Measurements from ENCODE around the gene SCP2D1.

SCP2D1 gene

GRCh38 chr20:18815194-18815942 lies 1.8 kb downstream of the SCP2D1 start:
- DNase-seq (ENCODE audit: low read depth), result no peak

GRCh38 chr20:18822832-18823231 lies 9.2 kb downstream of the SCP2D1 start:
- DNase-seq (ENCODE audit: low read depth), result no peak

GRCh38 chr20:18831830-18832499 lies 18.4 kb downstream of the SCP2D1 start:
- no peak for DNase-seq (ENCODE audit: low read depth)

GRCh38 chr20:18832546-18833200 lies 19.1 kb downstream of the SCP2D1 start:
- DNase-seq (ENCODE audit: low read depth), result no peak

- no peak for DNase-seq (ENCODE audit: low read depth)
These were observed 22.1 kb downstream of the SCP2D1 start for GRCh38 chr20:18835466-18836256.

GRCh38 chr20:18837718-18838117 lies 24.1 kb downstream of the SCP2D1 start:
- DNase-seq (ENCODE audit: low read depth), result no peak

GRCh38 chr20:18839507-18840247 lies 26.1 kb downstream of the SCP2D1 start:
- no peak for DNase-seq (ENCODE audit: low read depth)

GRCh38 chr20:18840248-18840645 lies 26.7 kb downstream of the SCP2D1 start:
- no peak for DNase-seq (ENCODE audit: low read depth)

GRCh38 chr20:18845017-18845416 lies 31.4 kb downstream of the SCP2D1 start:
- DNase-seq (ENCODE audit: low read depth), result no peak

GRCh38 chr20:18847226-18847755 lies 33.7 kb downstream of the SCP2D1 start:
- DNase-seq (ENCODE audit: low read depth), result no peak

- no peak for DNase-seq (ENCODE audit: low read depth)
These were observed 35.5 kb downstream of the SCP2D1 start for GRCh38 chr20:18849131-18849530.

GRCh38 chr20:18851629-18852028 lies 38.0 kb downstream of the SCP2D1 start:
- DNase-seq (ENCODE audit: low read depth), result no peak

GRCh38 chr20:18852318-18852717 lies 38.7 kb downstream of the SCP2D1 start:
- DNase-seq (ENCODE audit: low read depth), result no peak

GRCh38 chr20:18853216-18853615 lies 39.6 kb downstream of the SCP2D1 start:
- no peak for DNase-seq (ENCODE audit: low read depth)

- no peak for DNase-seq (ENCODE audit: low read depth)
These were observed 40.5 kb downstream of the SCP2D1 start for GRCh38 chr20:18853946-18854646.

- no peak for DNase-seq (ENCODE audit: low read depth)
These were observed 42.3 kb downstream of the SCP2D1 start for GRCh38 chr20:18855882-18856281.

- no peak for DNase-seq (ENCODE audit: low read depth)
These were observed 43.3 kb downstream of the SCP2D1 start for GRCh38 chr20:18856873-18857272.

GRCh38 chr20:18857640-18858039 lies 44.1 kb downstream of the SCP2D1 start:
- DNase-seq (ENCODE audit: low read depth), result no peak

GRCh38 chr20:18858816-18859215 lies 45.2 kb downstream of the SCP2D1 start:
- no peak for DNase-seq (ENCODE audit: low read depth)
